GM13977 (cell line): Measurements from ENCODE around the gene KIAA1217.
A peak's percentile ranks its signal among the peaks of the same experiment; 100 is the strongest.

Source experiments
- DNase-seq: peaks from one replicate; pipeline ENCODE4 v3.0.0; 2012; ENCODE audit warnings: low spot score
- in situ Hi-C: fragments of 300-500 bp; cut with MboI; formaldehyde crosslinking; loops from one replicate; pipeline ENCODE4 v1.12.0; 2022; ENCODE audit warnings: low sequenced_read_pairs, low pct_unique_long_range_greater_than_20kb, mixed read lengths, inconsistent platforms; ENCODE audit not compliant: unreplicated experiment
- TF ChIP-seq, protein P1 (sequence below): IDR thresholded peaks from 2 replicates; pipeline ENCODE4 v1.5.1; 2012; ENCODE audit warnings: mild to moderate bottlenecking, control low read depth; ENCODE audit not compliant: insufficient read depth; ENCODE audit errors: extremely low read depth, missing control alignments

The KIAA1217 gene

DNA sequence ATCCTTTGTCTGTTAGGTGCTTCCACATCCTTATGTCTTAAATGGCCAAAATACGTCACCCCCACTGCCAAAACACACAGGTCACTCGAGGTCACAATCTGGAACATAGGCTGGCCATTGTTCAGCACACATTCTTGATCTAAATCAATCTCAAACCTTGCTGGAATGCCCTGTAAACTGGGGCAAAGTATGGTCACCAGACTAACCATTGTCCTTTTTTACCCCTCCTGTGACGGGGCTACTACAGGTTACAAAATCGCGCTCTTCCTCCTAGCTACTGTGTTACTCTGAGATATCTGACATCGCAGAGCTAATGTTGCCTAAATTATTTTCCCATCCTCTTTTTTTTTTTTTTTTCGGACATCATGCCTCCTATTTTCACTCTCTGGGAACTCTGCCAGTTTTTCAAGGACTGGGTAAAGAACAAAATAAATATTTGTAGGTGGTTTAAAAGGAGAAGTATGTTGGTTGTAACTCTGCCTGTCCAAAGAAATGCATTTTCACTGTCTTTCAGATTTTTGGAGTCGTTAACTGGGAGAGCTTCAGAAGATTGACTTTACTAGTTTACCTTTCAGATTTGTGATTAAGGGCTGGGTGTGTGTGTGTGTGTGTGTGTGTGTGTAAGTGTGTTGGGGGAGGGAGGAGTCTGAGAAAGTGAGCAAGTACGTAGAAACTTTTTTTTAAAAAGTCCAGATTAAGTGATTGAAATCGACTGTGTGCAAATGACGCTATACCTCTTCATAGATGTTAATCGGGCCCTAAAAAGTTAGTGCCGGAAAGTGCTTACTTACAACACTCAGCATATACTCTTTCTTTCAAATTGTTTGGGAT is 942 bp upstream of the KIAA1217 start:
- in situ Hi-C loops: no loop called here
- no peak for DNase-seq
- TF ChIP-seq, protein P1, sequence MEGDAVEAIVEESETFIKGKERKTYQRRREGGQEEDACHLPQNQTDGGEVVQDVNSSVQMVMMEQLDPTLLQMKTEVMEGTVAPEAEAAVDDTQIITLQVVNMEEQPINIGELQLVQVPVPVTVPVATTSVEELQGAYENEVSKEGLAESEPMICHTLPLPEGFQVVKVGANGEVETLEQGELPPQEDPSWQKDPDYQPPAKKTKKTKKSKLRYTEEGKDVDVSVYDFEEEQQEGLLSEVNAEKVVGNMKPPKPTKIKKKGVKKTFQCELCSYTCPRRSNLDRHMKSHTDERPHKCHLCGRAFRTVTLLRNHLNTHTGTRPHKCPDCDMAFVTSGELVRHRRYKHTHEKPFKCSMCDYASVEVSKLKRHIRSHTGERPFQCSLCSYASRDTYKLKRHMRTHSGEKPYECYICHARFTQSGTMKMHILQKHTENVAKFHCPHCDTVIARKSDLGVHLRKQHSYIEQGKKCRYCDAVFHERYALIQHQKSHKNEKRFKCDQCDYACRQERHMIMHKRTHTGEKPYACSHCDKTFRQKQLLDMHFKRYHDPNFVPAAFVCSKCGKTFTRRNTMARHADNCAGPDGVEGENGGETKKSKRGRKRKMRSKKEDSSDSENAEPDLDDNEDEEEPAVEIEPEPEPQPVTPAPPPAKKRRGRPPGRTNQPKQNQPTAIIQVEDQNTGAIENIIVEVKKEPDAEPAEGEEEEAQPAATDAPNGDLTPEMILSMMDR: no peak

DNA sequence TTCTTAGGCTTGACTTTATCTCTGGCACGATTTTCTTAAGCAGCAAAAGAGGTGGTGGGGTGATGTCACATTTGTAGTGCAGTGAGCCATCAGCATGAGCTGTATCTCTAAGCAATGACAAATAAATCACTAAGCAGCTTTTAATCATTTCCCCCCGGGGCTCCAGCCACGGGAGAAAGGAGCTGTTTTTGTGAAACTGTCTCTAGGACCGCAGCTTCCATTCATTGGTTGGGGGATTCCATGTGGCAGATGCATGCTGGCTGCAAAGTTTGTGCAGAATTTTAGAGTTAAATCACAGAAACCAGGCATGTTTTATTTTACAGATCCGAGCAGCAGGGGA is 464 bp downstream of the KIAA1217 start:
- TF ChIP-seq, protein P1: no peak
- peak; percentile 54 for DNase-seq
- in situ Hi-C loops: no loop called here

DNA sequence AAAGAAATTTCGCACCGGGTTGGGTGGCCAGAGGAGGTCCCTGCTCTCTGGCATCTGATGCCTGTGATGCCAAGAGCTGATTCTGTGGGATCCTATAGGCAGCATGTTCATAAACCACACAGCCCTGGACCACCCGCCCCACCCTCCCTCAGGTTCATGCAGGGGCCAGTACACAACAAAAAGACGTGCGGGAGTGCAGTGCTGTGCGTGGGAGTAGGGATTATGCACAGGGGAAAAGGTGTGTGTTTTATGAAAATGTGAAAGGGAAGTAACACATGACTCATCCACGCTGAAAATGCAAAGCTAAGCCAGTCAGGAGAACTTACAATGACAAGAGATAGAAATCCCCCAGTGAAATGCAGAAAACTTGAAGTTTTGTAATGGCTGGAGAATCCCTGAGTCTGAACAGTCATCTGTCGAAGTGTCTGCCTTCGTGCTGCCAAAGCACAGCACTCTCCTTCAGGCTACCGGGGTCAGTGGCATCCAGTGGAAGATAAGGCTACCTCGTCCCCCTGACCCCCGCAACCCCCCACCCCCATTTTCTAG is 1.1 kb downstream of the KIAA1217 start:
- TF ChIP-seq, protein P1: no peak
- in situ Hi-C loops: no loop called here
- peak; percentile 81 for DNase-seq

DNA sequence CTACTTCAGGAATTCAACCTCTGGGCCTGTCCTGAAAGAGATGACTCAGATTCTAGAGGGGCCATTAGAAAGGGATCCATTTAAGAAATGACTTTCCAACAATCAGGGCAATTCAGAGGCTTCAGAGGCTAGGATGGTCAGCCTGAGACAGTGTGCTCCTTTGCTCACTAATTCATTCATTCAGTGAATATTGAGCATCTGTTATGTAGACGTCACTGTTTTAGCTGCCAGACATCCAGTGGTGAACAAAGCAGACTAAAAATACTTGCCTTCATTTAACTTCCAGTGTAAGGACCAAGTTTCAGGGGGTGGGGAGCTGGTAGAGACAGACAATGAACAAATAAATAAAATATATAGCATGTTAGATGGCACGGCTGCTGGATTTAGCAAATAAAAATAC is 1.6 kb downstream of the KIAA1217 start:
- in situ Hi-C loops: no loop called here

DNA sequence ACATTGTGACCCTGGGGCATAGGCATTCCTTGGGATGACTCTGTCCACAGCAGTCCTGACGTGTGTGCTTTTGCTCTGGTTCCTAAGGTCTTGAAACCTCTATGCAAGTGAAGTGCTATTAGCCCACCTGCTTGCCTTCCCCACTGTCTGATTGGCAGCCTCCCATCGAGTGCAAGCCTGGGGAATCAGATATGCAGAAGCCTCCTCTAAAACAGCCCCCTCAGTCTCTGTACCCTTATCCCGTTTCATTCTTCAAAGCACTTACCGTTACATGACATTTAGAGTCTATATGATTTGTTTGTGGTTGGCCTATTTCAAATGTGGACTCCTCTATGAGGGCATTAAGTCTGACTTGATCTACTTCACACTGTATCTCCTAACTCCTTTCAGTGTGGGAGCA is 4.3 kb downstream of the KIAA1217 start:
- TF ChIP-seq, protein P1: no peak
- DNase-seq: no peak
- in situ Hi-C loops: no loop called here

More for the DNA sequence above, 1.6 kb downstream of the KIAA1217 start:
- TF ChIP-seq, protein P1: no peak
- DNase-seq: no peak

DNA sequence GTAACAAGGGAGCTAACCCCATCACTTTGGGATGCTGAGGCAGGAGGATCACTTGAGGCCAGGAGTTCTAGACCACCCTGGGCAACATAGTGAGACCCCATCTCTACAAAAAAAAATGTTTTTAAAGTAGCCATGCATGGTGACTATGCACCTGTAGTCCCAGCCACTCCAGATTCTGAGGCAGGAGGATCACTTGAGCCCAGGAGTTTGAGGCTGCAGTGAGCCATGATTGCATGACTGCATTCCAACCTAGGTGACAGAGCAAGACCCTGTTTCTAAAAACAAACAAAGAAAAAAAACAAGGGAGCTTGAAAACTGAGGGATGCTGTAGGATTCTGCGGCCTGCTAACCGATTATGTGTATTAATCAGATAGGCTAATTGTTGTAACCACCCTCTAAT is 4.9 kb downstream of the KIAA1217 start:
- in situ Hi-C loops: no loop called here
- no peak for DNase-seq
- TF ChIP-seq, protein P1: no peak

DNA sequence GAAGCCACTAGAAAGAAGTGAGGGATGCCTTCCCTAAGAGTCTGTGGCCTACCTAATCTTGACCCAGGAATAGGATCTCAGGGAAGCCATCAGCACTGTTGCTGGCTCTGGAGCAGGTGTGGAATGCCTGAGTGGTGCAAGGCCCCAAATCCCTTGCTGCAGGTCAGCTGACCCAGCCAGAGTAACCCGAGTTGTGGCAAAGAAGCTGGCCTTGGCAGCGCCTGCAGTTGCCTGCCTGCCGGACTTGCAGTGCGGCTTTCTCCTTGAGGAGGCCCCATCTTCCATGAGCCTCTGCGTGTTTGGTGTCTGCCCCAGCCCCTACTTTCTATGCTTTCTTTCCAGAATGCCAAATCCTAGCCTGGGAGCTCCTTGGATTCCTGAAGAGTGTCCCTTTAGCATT is 5.8 kb downstream of the KIAA1217 start:
- TF ChIP-seq, protein P1: no peak
- no peak for DNase-seq
- in situ Hi-C loops: no loop called here
